Neutrophil (primary cell): ENCODE data around the gene SLC45A1.
A peak's percentile ranks its signal among the peaks of the same experiment; 100 is the strongest.

ENCODE experiments used
- H3K27ac ChIP-seq: fragments of 200-600 bp; sonication (generic); 2 replicates; pipeline ENCODE4 v1.5.1; 2016; ENCODE audit warnings: mild to moderate bottlenecking, moderate library complexity
- H3K27me3 ChIP-seq: fragments of 200-600 bp; sonication (generic); 2 replicates; pipeline ENCODE4 v1.6.0; 2016; ENCODE audit warnings: mild to moderate bottlenecking
- H3K36me3 ChIP-seq: fragments of 200-600 bp; sonication (generic); 2 replicates; pipeline ENCODE4 v1.5.1; 2017
- H3K4me1 ChIP-seq, 2 experiments: fragments of 200-600 bp in 1 of 2; sonication (generic) in 1 of 2; 1 replicate in 1 of 2; 2 replicates in 1 of 2; pipeline versions ENCODE4 v1.5.1 to v1.6.1; 2013 to 2016; ENCODE audit warnings: low read depth in 1 of 2, low read length in 1 of 2, mild to moderate bottlenecking in 1 of 2, moderate library complexity in 1 of 2; ENCODE audit not compliant: control insufficient read depth in 1 of 2, insufficient read depth in 1 of 2
- H3K4me3 ChIP-seq, 2 experiments: fragments of 200-600 bp in 1 of 2; sonication (generic) in 1 of 2; 1 replicate in 1 of 2; 2 replicates in 1 of 2; pipeline ENCODE4 v1.5.1; 2013 to 2016; ENCODE audit warnings: low read depth in 1 of 2, low read length in 1 of 2, mild to moderate bottlenecking in 1 of 2, moderate library complexity in 1 of 2
- H3K9me3 ChIP-seq: fragments of 200-600 bp; sonication (generic); 2 replicates; pipeline ENCODE4 v1.5.1; 2016
- CTCF ChIP-seq: fragments of 200-600 bp; sonication (generic); IDR thresholded peaks from 2 replicates; pipeline ENCODE4 v1.5.1; 2016; ENCODE audit warnings: antibody characterized with exemption

Gene SLC45A1

GRCh38 chr1:8348777-8349472, 31.0 kb downstream of the SLC45A1 start:
- Histone ChIP-seq H3K4me1 (no peaks in the 10 kb centered on the region), H3K27ac (no peak overlapping the region), H3K36me3 (peaks cover 23% of the 10 kb centered on the region), H3K9me3 (no peaks in the 10 kb centered on the region), H3K27me3 (peaks cover 4% of the 10 kb centered on the region), H3K4me3 (no peak overlapping the region)
- peak; percentile 83 for TF ChIP-seq CTCF

- no peaks in the 10 kb centered on the region for H3K4me1 ChIP-seq
- H3K27ac ChIP-seq: no peak overlapping the region
- no peaks in the 10 kb centered on the region for H3K9me3 ChIP-seq
- H3K27me3 ChIP-seq: peaks cover 4% of the 10 kb centered on the region
- no peak for TF ChIP-seq CTCF
- no peak overlapping the region for H3K4me3 ChIP-seq
- H3K36me3 ChIP-seq: peaks cover 29% of the 10 kb centered on the region
These were observed 31.6 kb downstream of the SLC45A1 start for GRCh38 chr1:8349473-8349865.

GRCh38 chr1:8349961-8350360, 32.0 kb downstream of the SLC45A1 start:
- Histone ChIP-seq H3K27me3 (peaks cover 4% of the 10 kb centered on the region), H3K4me1 (no peaks in the 10 kb centered on the region), H3K4me3 (no peak overlapping the region), H3K36me3 (peaks cover 34% of the 10 kb centered on the region), H3K27ac (no peak overlapping the region), H3K9me3 (no peaks in the 10 kb centered on the region)
- TF ChIP-seq CTCF: no peak

- Histone ChIP-seq H3K27me3 (peaks cover 4% of the 10 kb centered on the region), H3K36me3 (peaks cover 45% of the 10 kb centered on the region), H3K9me3 (no peaks in the 10 kb centered on the region), H3K27ac (no peak overlapping the region), H3K4me3 (no peak overlapping the region), H3K4me1 (no peaks in the 10 kb centered on the region)
- no peak for TF ChIP-seq CTCF
These were observed 33.2 kb downstream of the SLC45A1 start for GRCh38 chr1:8350914-8351684.

- no peak for TF ChIP-seq CTCF
- H3K27ac ChIP-seq: no peak overlapping the region
- no peaks in the 10 kb centered on the region for H3K4me1 ChIP-seq
- H3K36me3 ChIP-seq: peaks cover 53% of the 10 kb centered on the region
- H3K9me3 ChIP-seq: no peaks in the 10 kb centered on the region
- H3K4me3 ChIP-seq: no peak overlapping the region
- peaks cover 4% of the 10 kb centered on the region for H3K27me3 ChIP-seq
These were observed 34.0 kb downstream of the SLC45A1 start for GRCh38 chr1:8351693-8352470.
